ENCODE data around the gene SQSTM1.

SQSTM1 gene

GRCh38 chr5:179818746-179819295 lies 1.9 kb upstream of the SQSTM1 start:
- peaks cover 5% of the 10 kb centered on the region for H3K9me3 ChIP-seq (ENCODE audit: low read length)
- H2AFZ ChIP-seq (ENCODE audit: low read depth, low read length): peak overlapping the region; percentile 12
- peaks cover 24% of the 10 kb centered on the region for H3K36me3 ChIP-seq (ENCODE audit: insufficient read depth, low read length)
- peaks cover 34% of the 10 kb centered on the region for H3K4me1 ChIP-seq (ENCODE audit: insufficient read depth, low read length)
- no peaks in the 10 kb centered on the region for H3K27me3 ChIP-seq (ENCODE audit: insufficient read depth, low read length)
- H3K4me3 ChIP-seq (ENCODE audit: low read length): peak overlapping the region; percentile 41

DNA sequence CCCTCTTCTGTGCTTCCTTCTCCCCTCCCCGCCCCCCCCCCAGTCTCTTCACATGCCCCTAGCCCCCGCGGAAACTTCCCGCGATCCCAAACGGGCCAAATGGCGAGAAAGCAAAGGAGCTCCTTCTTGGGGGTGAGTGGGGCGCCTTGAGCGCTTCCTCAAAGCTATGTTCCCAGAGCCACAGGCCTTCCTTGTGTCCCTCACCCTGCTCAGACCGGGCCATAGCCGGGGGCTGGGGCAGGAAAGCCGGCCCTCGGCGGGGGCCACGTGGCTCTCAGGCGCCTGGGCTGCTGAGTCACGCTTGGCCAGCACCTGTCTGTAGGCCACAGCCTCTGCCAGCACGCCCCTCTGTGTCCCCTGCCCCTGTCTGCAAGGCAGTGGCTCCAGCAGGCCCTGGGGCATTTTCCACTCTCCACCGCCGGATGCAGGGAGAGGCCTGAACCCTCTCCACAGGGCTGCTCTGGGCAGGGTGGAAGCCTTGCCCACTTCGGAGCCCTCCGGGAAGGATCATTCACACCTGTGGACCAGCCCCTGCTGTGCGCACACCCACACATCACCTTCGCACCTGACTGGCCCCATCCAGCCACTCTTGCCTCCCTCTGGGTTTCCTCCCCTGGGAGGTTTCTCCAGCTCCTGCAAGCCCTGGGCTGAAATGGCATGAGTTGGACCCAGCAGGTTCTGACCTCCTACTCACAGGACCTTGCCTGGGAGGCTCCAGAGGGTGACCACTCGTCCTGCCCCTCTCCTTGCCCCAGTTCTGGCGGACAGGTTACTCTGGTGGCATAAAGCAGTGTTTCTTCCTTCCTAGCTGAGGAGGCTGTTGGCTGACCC lies 1.2 kb upstream of the SQSTM1 start:
- Histone ChIP-seq H3K4me1 (ENCODE audit: insufficient read depth, low read length) (peaks cover 34% of the 10 kb centered on the region), H3K36me3 (ENCODE audit: insufficient read depth, low read length) (peaks cover 25% of the 10 kb centered on the region), H3K4me3 (ENCODE audit: low read length) (no peak overlapping the region), H2AFZ (ENCODE audit: low read depth, low read length) (peak overlapping the region; percentile 12), H3K27me3 (ENCODE audit: insufficient read depth, low read length) (no peaks in the 10 kb centered on the region), H3K9me3 (ENCODE audit: low read length) (peaks cover 5% of the 10 kb centered on the region)

DNA sequence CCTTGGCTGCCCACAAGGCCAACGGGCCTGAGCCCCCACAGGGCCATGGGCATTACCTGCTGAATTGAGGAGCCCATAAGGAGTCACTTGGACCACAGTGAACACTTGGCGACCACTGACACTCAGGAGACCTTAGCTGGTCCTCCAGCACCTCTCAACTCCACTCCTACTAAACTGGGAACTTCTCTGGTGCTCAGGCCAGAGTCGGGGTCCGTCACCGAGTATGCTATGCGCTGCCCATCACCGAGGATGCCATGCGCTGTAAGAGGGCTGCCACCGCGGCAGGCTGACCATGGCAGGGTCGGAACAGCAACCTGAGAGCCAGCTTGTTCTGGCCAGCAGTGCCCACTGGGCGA lies 600 bp upstream of the SQSTM1 start:
- Histone ChIP-seq H3K9me3 (ENCODE audit: low read length) (peaks cover 5% of the 10 kb centered on the region), H3K4me1 (ENCODE audit: insufficient read depth, low read length) (peaks cover 34% of the 10 kb centered on the region), H3K4me3 (ENCODE audit: low read length) (peak overlapping the region; percentile 57), H2AFZ (ENCODE audit: low read depth, low read length) (no peak overlapping the region), H3K27me3 (ENCODE audit: insufficient read depth, low read length) (no peaks in the 10 kb centered on the region), H3K36me3 (ENCODE audit: insufficient read depth, low read length) (peaks cover 31% of the 10 kb centered on the region)

DNA sequence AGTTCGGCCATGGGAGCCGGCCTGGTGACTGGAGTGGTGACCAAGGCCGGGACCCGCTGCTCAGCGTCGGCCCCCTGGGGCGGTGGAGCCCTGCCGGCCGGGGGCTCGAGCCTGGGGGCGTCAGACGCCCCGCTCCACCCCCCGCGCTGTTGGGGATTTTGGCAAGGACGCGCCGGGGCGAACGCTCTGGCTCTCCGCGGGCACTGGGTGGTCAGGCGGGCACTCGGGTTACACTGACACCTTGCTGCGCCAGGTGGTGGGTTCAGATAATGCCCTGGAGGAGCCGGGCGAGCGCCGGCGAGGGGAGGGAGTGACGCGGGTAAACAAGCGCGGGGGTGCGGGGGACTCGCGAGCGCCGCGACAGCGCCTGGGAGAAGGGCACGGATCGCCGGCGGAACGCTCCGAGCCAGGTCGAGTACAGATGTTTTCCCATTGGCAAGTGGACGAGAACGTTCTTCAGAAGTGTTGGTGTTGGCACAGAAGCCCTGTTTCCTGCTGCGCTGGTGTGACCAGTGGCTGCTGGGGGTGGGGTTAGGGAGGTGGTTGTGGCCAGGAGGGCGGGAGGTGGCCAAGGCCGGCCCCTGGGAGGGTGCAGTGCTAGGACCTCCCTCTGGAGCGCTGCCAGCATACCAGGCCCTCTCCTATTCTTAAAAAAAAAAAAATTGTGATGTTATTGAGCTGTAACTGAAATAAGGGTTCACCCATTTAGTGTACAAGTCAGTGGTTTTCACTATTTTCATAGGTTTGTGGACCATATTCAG lies 773 bp downstream of the SQSTM1 start:
- peaks cover 34% of the 10 kb centered on the region for H3K4me1 ChIP-seq (ENCODE audit: insufficient read depth, low read length)
- peaks cover 33% of the 10 kb centered on the region for H3K36me3 ChIP-seq (ENCODE audit: insufficient read depth, low read length)
- no peaks in the 10 kb centered on the region for H3K9me3 ChIP-seq (ENCODE audit: low read length)
- no peak overlapping the region for H2AFZ ChIP-seq (ENCODE audit: low read depth, low read length)
- H3K27me3 ChIP-seq (ENCODE audit: insufficient read depth, low read length): no peaks in the 10 kb centered on the region
- peak overlapping the region; percentile 57 for H3K4me3 ChIP-seq (ENCODE audit: low read length)

DNA sequence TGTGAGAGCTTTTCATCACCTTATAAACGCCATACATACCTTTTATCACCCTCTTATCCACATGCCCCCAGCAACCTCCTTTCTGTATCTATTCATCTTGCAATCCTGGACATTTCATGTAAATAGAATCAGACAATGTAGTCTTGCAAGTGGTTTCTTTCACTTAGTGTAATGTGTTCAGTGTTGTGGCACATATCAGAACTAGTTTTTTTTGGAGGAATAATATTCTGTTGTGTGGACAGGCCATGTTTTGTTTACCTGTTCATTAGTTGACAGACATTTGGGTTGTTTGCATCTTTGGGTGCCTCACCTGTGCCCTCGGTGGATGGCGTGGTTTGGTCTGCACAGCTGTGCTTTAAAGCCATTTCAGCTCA lies 1.3 kb downstream of the SQSTM1 start:
- Histone ChIP-seq H3K36me3 (ENCODE audit: insufficient read depth, low read length) (peaks cover 38% of the 10 kb centered on the region), H3K9me3 (ENCODE audit: low read length) (no peaks in the 10 kb centered on the region)

GRCh38 chr5:179822444-179822990 lies 1.8 kb downstream of the SQSTM1 start:
- Histone ChIP-seq H3K4me1 (ENCODE audit: insufficient read depth, low read length) (peaks cover 34% of the 10 kb centered on the region), H3K27me3 (ENCODE audit: insufficient read depth, low read length) (no peaks in the 10 kb centered on the region), H2AFZ (ENCODE audit: low read depth, low read length) (no peak overlapping the region), H3K9me3 (ENCODE audit: low read length) (no peaks in the 10 kb centered on the region), H3K4me3 (ENCODE audit: low read length) (peak overlapping the region; percentile 57), H3K36me3 (ENCODE audit: insufficient read depth, low read length) (peaks cover 40% of the 10 kb centered on the region)

More for the DNA sequence above, 1.3 kb downstream of the SQSTM1 start:
- Histone ChIP-seq H3K27me3 (ENCODE audit: insufficient read depth, low read length) (no peaks in the 10 kb centered on the region), H2AFZ (ENCODE audit: low read depth, low read length) (no peak overlapping the region), H3K4me1 (ENCODE audit: insufficient read depth, low read length) (peaks cover 34% of the 10 kb centered on the region), H3K4me3 (ENCODE audit: low read length) (peak overlapping the region; percentile 57)

GRCh38 chr5:179823937-179824744 lies 3.4 kb downstream of the SQSTM1 start:
- Histone ChIP-seq H3K4me3 (ENCODE audit: low read length) (no peak overlapping the region), H3K4me1 (ENCODE audit: insufficient read depth, low read length) (peaks cover 27% of the 10 kb centered on the region), H3K9me3 (ENCODE audit: low read length) (no peaks in the 10 kb centered on the region), H3K36me3 (ENCODE audit: insufficient read depth, low read length) (peaks cover 54% of the 10 kb centered on the region), H2AFZ (ENCODE audit: low read depth, low read length) (no peak overlapping the region), H3K27me3 (ENCODE audit: insufficient read depth, low read length) (no peaks in the 10 kb centered on the region)

GRCh38 chr5:179824745-179825112 lies 4.0 kb downstream of the SQSTM1 start:
- Histone ChIP-seq H3K27me3 (ENCODE audit: insufficient read depth, low read length) (no peaks in the 10 kb centered on the region), H3K9me3 (ENCODE audit: low read length) (peaks cover 2% of the 10 kb centered on the region), H3K36me3 (ENCODE audit: insufficient read depth, low read length) (peaks cover 59% of the 10 kb centered on the region), H2AFZ (ENCODE audit: low read depth, low read length) (no peak overlapping the region), H3K4me3 (ENCODE audit: low read length) (no peak overlapping the region), H3K4me1 (ENCODE audit: insufficient read depth, low read length) (peaks cover 22% of the 10 kb centered on the region)

GRCh38 chr5:179825655-179826182 lies 5.0 kb downstream of the SQSTM1 start:
- Histone ChIP-seq H3K27me3 (ENCODE audit: insufficient read depth, low read length) (no peaks in the 10 kb centered on the region), H3K4me3 (ENCODE audit: low read length) (no peak overlapping the region), H3K9me3 (ENCODE audit: low read length) (peaks cover 5% of the 10 kb centered on the region), H2AFZ (ENCODE audit: low read depth, low read length) (no peak overlapping the region), H3K36me3 (ENCODE audit: insufficient read depth, low read length) (peaks cover 64% of the 10 kb centered on the region), H3K4me1 (ENCODE audit: insufficient read depth, low read length) (peaks cover 14% of the 10 kb centered on the region)

DNA sequence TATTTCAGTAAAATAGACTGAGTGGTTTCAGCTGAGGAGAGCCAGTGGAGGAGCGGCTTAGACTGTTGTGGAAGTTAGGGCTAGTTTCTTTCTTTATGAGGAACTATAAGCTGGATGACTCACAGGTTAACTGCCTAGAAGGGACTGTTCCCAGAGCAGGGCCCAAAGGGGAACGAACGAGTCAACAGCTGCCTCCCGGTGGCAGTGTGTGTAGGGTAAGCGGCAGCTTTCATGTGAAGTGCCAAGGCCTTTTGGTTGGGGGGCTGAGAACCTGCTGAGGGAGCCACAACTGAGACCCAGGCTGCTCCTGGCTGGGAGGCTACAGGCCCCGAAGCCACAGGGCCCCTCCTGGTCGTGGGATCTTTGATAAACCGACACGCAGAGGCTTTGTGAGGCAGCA lies 7.0 kb downstream of the SQSTM1 start:
- Histone ChIP-seq H3K4me3 (ENCODE audit: low read length) (no peak overlapping the region), H3K36me3 (ENCODE audit: insufficient read depth, low read length) (peaks cover 74% of the 10 kb centered on the region), H2AFZ (ENCODE audit: low read depth, low read length) (no peak overlapping the region), H3K9me3 (ENCODE audit: low read length) (peaks cover 5% of the 10 kb centered on the region), H3K27me3 (ENCODE audit: insufficient read depth, low read length) (no peaks in the 10 kb centered on the region), H3K4me1 (ENCODE audit: insufficient read depth, low read length) (peaks cover 3% of the 10 kb centered on the region)

DNA sequence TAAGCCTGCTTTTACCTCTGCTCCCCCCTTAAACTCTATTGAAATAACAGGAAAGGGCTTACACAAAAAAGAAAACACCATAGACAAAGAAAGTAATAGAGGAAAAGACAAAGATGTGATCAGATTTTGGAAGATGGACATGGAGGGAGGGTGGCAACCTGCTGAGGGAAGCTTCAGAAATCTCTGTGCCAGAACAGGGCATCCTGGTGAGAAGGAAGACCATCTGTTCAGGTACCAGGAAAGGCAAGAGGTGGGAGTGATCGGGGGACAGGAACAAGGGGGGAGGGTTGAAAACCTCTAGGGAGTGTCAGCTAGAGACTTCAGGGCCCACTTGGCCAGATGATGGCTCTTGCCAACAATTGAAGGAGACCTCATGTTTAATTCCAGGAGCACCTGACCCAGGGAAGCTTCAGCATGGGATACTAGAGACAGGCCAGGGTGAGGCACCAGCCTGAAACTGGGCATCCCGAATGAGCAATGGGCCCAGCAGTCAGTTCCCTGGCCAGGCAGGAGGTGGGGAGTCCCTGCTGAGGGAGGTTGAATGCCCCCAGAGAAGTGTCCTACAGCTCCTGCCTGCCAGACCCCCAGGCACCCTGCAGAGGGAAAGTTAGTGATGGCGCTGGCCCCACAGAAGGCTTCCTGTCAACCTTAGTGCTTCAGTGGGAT lies 8.2 kb downstream of the SQSTM1 start:
- Histone ChIP-seq H3K4me1 (ENCODE audit: insufficient read depth, low read length) (no peaks in the 10 kb centered on the region), H3K36me3 (ENCODE audit: insufficient read depth, low read length) (peaks cover 75% of the 10 kb centered on the region), H2AFZ (ENCODE audit: low read depth, low read length) (no peak overlapping the region), H3K9me3 (ENCODE audit: low read length) (peaks cover 5% of the 10 kb centered on the region), H3K27me3 (ENCODE audit: insufficient read depth, low read length) (no peaks in the 10 kb centered on the region), H3K4me3 (ENCODE audit: low read length) (no peak overlapping the region)
